HepG2 (cell line): ENCODE data around the gene BACH2. TPM values are rescaled to one million over a fixed set of nuclear protein-coding genes. Genes with fewer than 3 reads are reported as not detected.

Source experiments
- ATAC-seq: fragments of 200-7000 bp; cut with Tn5 transposase; 3 replicates; pipeline ENCODE4 v1.9.1; 2020; ENCODE audit warnings: mild to moderate bottlenecking, moderate library complexity
- BruUV-seq: library from RNA; stranded (reverse); fragments of 400-500 nt; replicated peaks from 2 replicates; lab custom pipeline; 2021; lab: Mats Ljungman, UMichigan
- CTCF ChIA-PET: fragments of 300-600 bp; formaldehyde crosslinking; extraction: SDS; loops from one replicate; lab custom pipeline; 2021; ENCODE audit warnings: low total read pairs, inconsistent platforms, low intra/inter-chr PET ratio; lab: Yijun Ruan, JAX
- POLR2A ChIA-PET: fragments of 350-600 bp; sonication (Branson Sonifier 250); formaldehyde crosslinking; loops from one replicate; lab custom pipeline; 2020; ENCODE audit warnings: antibody characterized with exemption, inconsistent platforms; lab: Yijun Ruan, JAX
- DNase-seq: peaks from one replicate; pipeline ENCODE4 v3.0.0-alpha.2; 2015; ENCODE audit warnings: low spot score
- FAIRE-seq: peaks from 3 replicates; lab custom pipeline; 2011; peaks lifted over from hg19 to GRCh38; lab: Jason Lieb, UNC
- H2AFZ ChIP-seq: one replicate; pipeline ENCODE4 v1.6.1; 2011; ENCODE audit warnings: low read length, inconsistent platforms
- H3K27ac ChIP-seq: fragments of 300-600 bp; 3 replicates; pipeline ENCODE4 v1.8.0; 2011; ENCODE audit warnings: mixed run types, mild to moderate bottlenecking, mixed read lengths, low read length, inconsistent platforms; ENCODE audit not compliant: insufficient read depth; ENCODE audit errors: extremely low read length
- H3K27me3 ChIP-seq, 2 experiments: fragments of 200-600 bp in 1 of 2; 2 replicates in 1 of 2; 3 replicates in 1 of 2; pipeline versions ENCODE4 v1.6.0 to v1.8.0; 2011; ENCODE audit warnings: low read length in 2 of 2, mild to moderate bottlenecking in 2 of 2, moderate library complexity in 2 of 2, inconsistent platforms in 1 of 2; ENCODE audit not compliant: insufficient read depth in 2 of 2, control insufficient read depth in 1 of 2
- H3K36me3 ChIP-seq, 2 experiments: fragments of 200-600 bp in 1 of 2; replicated peaks in 1 of 2; 2 replicates in 1 of 2; 3 replicates in 1 of 2; pipeline versions ENCODE4 v1.5.1 to v1.8.0; 2011; ENCODE audit warnings: low read length in 2 of 2, inconsistent platforms in 1 of 2; ENCODE audit not compliant: insufficient read depth in 2 of 2, control insufficient read depth in 1 of 2
- H3K4me1 ChIP-seq: 2 replicates; pipeline ENCODE4 v1.5.1; 2012; ENCODE audit warnings: low read length, inconsistent platforms; ENCODE audit not compliant: insufficient read depth
- H3K4me2 ChIP-seq: 2 replicates; pipeline ENCODE4 v1.6.0; 2011; ENCODE audit warnings: low read depth, low read length, inconsistent platforms
- H3K4me3 ChIP-seq, 3 experiments: fragments of 200-600 bp in 1 of 3; sonication (generic), shearing (Covaris generic) in 1 of 3; replicated peaks in 1 of 3; 2 replicates each; pipeline ENCODE4 v1.5.1; 2011 to 2016; ENCODE audit warnings: low read length in 3 of 3, inconsistent platforms in 2 of 3, low read depth in 2 of 3, mild to moderate bottlenecking in 2 of 3, control low read depth in 1 of 3, mixed read lengths in 1 of 3; ENCODE audit not compliant: insufficient read depth in 1 of 3
- H3K79me2 ChIP-seq: one replicate; pipeline ENCODE4 v1.6.1; 2011; ENCODE audit warnings: low read length, inconsistent platforms; ENCODE audit not compliant: insufficient read depth
- H3K9ac ChIP-seq: 2 replicates; pipeline ENCODE4 v1.6.0; 2011; ENCODE audit warnings: mild to moderate bottlenecking, low read depth, low read length, inconsistent platforms; ENCODE audit not compliant: insufficient read depth
- H3K9me3 ChIP-seq: 2 replicates; pipeline ENCODE4 v1.5.1; 2012; ENCODE audit warnings: mild to moderate bottlenecking, low read length
- H4K20me1 ChIP-seq: 2 replicates; pipeline ENCODE4 v1.6.0; 2011; ENCODE audit warnings: inconsistent platforms, mild to moderate bottlenecking, low read length, moderate library complexity; ENCODE audit not compliant: insufficient read depth
- CENPT ChIP-seq: sonication (generic); formaldehyde crosslinking; IDR thresholded peaks from 2 replicates; pipeline ENCODE4 v1.8.0; 2022; ENCODE audit warnings: low read depth, mild to moderate bottlenecking, moderate library complexity, missing genetic modification reagents
- HMG20A ChIP-seq: IDR thresholded peaks from 2 replicates; pipeline ENCODE4 v1.6.1; 2016; ENCODE audit warnings: borderline replicate concordance
- HMGA1 ChIP-seq: sonication (generic); formaldehyde crosslinking; conservative IDR thresholded peaks from 2 replicates; pipeline ENCODE4 v1.4.0; 2020; ENCODE audit warnings: missing genetic modification reagents
- JDP2 ChIP-seq: sonication (generic); formaldehyde crosslinking; IDR thresholded peaks from 2 replicates; pipeline ENCODE4 v1.8.1; 2022; ENCODE audit warnings: missing genetic modification reagents, borderline replicate concordance
- KDM2A ChIP-seq: sonication (generic); formaldehyde crosslinking; IDR thresholded peaks from 2 replicates; pipeline ENCODE4 v1.4.0; 2020; ENCODE audit warnings: low read depth, missing genetic modification reagents, borderline replicate concordance
- MAX ChIP-seq: IDR thresholded peaks from 2 replicates; pipeline ENCODE4 v1.6.1; 2012; ENCODE audit warnings: inconsistent platforms
- MTA3 ChIP-seq: sonication (generic); formaldehyde crosslinking; IDR thresholded peaks from 2 replicates; pipeline ENCODE4 v1.4.0; 2020; ENCODE audit warnings: missing genetic modification reagents
- NFRKB ChIP-seq: fragments of 450-650 bp; IDR thresholded peaks from 2 replicates; pipeline ENCODE4 v1.6.1; 2017
- PAX8 ChIP-seq: sonication (generic); formaldehyde crosslinking; IDR thresholded peaks from 2 replicates; pipeline ENCODE4 v1.8.0; 2022; ENCODE audit warnings: mild to moderate bottlenecking, missing genetic modification reagents, borderline replicate concordance
- RFXANK ChIP-seq: IDR thresholded peaks from 2 replicates; pipeline ENCODE4 v1.6.1; 2016
- SMARCE1 ChIP-seq: fragments of 450-650 bp; IDR thresholded peaks from 2 replicates; pipeline ENCODE4 v1.6.1; 2017; ENCODE audit warnings: borderline replicate concordance
- ZNF609 ChIP-seq: sonication (generic); formaldehyde crosslinking; IDR thresholded peaks from 2 replicates; pipeline ENCODE4 v1.4.0; 2020; ENCODE audit warnings: mild to moderate bottlenecking, missing genetic modification reagents, borderline replicate concordance
- ZNF781 ChIP-seq: sonication (generic); formaldehyde crosslinking; IDR thresholded peaks from 2 replicates; pipeline ENCODE4 v1.5.1; 2020; ENCODE audit warnings: borderline replicate concordance, mild to moderate bottlenecking, missing genetic modification reagents; ENCODE audit errors: not compliant biosample characterization
- ZNF883 ChIP-seq: sonication (generic); formaldehyde crosslinking; IDR thresholded peaks from 2 replicates; pipeline ENCODE4 v1.5.1; 2020; ENCODE audit warnings: mild to moderate bottlenecking, missing genetic modification reagents; ENCODE audit errors: not compliant biosample characterization
- WGBS: methylation state at CpG from one replicate; pipeline ENCODE4 v1.1.6; 2017; ENCODE audit warnings: low lambda C conversion rate; 5-methylcytosine and 5-hydroxymethylcytosine counted together
- in situ Hi-C: cut with HindIII; loops from 2 replicates; pipeline ENCODE4 v1.10.0; 2017; ENCODE audit warnings: low pct_unique_long_range_greater_than_20kb; ENCODE audit not compliant: extremely low pct_ligation_motif_present
- intact Hi-C: fragments of 100-400 bp; cut with micrococcal nuclease; formaldehyde crosslinking; loops from one replicate; pipeline ENCODE4 v1.10.0; 2022; ENCODE audit not compliant: unreplicated experiment
- polyA plus RNA-seq, 8 experiments: library from polyadenylated mRNA; depleted of rRNA in 3 of 8; stranded (reverse) in 7 of 8; unstranded in 1 of 8; fragments of >200 nt; fragmentation: Illumina TruSeq in 4 of 8; extraction: Trizol in 4 of 8; gene quantifications; 2 replicates each; pipeline versions ENCODE4 v1.2.1 to v1.2.3, GENCODE V29; 2011 to 2016; ENCODE audit warnings: low read depth in 4 of 8, missing spikeins in 1 of 8, mixed read lengths in 1 of 8; ENCODE audit not compliant: insufficient read depth in 1 of 8
- total RNA-seq, 5 experiments: library from RNA; depleted of rRNA; stranded (reverse); fragments of >200 nt; fragmentation: Illumina TruSeq; extraction: Trizol; gene quantifications; 2 replicates each; pipeline ENCODE4 v1.2.3, GENCODE V29; 2016; ENCODE audit warnings: low read depth in 1 of 5
- TF ChIP-seq, protein P1 (sequence below): sonication (generic); formaldehyde crosslinking; IDR thresholded peaks from 2 replicates; pipeline ENCODE4 v1.8.1; 2022; ENCODE audit warnings: low read depth, mild to moderate bottlenecking, missing genetic modification reagents
- TF ChIP-seq, protein P2 (sequence below): sonication (generic); formaldehyde crosslinking; IDR thresholded peaks from 2 replicates; pipeline ENCODE4 v1.4.0; 2020; ENCODE audit warnings: mild to moderate bottlenecking, missing genetic modification reagents

Gene BACH2
- total and polyA plus RNA-seq, 2 of the 13 experiments (the other 11 are each of a cell fraction or from before 2014, with no cell fraction given): 0.01 TPM; not detected in 1

DNA sequence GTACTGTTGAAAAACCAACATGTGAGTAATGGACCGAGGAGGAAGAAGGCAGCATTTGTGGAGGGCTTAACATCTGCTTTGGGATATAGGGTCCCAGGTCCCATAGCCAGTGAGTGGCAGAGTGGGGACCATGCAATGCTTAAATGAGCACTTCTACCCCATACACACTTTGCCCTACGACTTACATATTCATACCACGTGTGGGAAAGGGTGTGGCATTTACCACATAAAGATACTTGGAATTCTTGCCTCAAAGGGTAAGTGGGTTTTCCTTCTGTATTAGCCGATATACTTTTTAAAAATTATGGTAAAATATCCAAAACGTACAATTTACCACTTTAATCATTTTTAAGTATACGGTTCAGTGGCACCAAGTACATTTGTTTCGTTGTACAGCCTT is 199.3 kb downstream of the BACH2 start:
- H2AFZ ChIP-seq: no peak overlapping the region
- H3K4me3 ChIP-seq: no peak overlapping the region
- H3K27ac ChIP-seq: no peak overlapping the region
- ChIA-PET POLR2A (no interaction called here), CTCF (no interaction called here)
- intact Hi-C loops (no loop called here), in situ Hi-C loops (no loop called here)
- no peaks in the 10 kb centered on the region for H3K4me1 ChIP-seq
- no peak overlapping the region for H3K4me2 ChIP-seq
- ATAC-seq: no peak
- DNase-seq: no peak
- no peaks in the 10 kb centered on the region for H4K20me1 ChIP-seq
- 14% methylated on average over 7 of the region's 7 CpGs for WGBS
- H3K9ac ChIP-seq: no peak overlapping the region
- no peaks in the 10 kb centered on the region for H3K36me3 ChIP-seq
- H3K9me3 ChIP-seq: no peaks in the 10 kb centered on the region
- H3K27me3 ChIP-seq: peaks cover 0 to 2% of the 10 kb centered on the region in 2 experiments; a peak in 1 of 5 replicates
- BruUV-seq: no TSS peak
- H3K79me2 ChIP-seq: no peaks in the 10 kb centered on the region
- FAIRE-seq: no peak
- no peak for TF ChIP-seq PAX8 (CRISPR knock-in tag)
- no peak for TF ChIP-seq KDM2A (CRISPR knock-in tag)
- no peak for TF ChIP-seq NFRKB
- no peak for TF ChIP-seq ZNF781
- no peak for TF ChIP-seq CENPT (CRISPR knock-in tag)
- TF ChIP-seq, protein P1, sequence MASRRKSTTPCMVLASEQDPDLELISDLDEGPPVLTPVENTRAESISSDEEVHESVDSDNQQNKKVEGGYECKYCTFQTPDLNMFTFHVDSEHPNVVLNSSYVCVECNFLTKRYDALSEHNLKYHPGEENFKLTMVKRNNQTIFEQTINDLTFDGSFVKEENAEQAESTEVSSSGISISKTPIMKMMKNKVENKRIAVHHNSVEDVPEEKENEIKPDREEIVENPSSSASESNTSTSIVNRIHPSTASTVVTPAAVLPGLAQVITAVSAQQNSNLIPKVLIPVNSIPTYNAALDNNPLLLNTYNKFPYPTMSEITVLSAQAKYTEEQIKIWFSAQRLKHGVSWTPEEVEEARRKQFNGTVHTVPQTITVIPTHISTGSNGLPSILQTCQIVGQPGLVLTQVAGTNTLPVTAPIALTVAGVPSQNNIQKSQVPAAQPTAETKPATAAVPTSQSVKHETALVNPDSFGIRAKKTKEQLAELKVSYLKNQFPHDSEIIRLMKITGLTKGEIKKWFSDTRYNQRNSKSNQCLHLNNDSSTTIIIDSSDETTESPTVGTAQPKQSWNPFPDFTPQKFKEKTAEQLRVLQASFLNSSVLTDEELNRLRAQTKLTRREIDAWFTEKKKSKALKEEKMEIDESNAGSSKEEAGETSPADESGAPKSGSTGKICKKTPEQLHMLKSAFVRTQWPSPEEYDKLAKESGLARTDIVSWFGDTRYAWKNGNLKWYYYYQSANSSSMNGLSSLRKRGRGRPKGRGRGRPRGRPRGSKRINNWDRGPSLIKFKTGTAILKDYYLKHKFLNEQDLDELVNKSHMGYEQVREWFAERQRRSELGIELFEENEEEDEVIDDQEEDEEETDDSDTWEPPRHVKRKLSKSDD (CRISPR knock-in tag): no peak
- no peak for TF ChIP-seq ZNF609 (CRISPR knock-in tag)
- TF ChIP-seq ZNF883 (CRISPR knock-in tag): no peak
- no peak for TF ChIP-seq SMARCE1
- no peak for TF ChIP-seq JDP2 (CRISPR knock-in tag)
- TF ChIP-seq HMG20A: no peak
- TF ChIP-seq RFXANK: no peak
- no peak for TF ChIP-seq MAX
- no peak for TF ChIP-seq MTA3
- no peak for TF ChIP-seq HMGA1 (CRISPR knock-in tag)
- TF ChIP-seq, protein P2, sequence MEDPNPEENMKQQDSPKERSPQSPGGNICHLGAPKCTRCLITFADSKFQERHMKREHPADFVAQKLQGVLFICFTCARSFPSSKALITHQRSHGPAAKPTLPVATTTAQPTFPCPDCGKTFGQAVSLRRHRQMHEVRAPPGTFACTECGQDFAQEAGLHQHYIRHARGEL (CRISPR knock-in tag): no peak
